Left ventricle myocardium inferior (tissue), 1 donor: Measurements from ENCODE around the gene TBX1. TPM values are rescaled to one million over a fixed set of nuclear protein-coding genes. Genes with fewer than 3 reads are reported as not detected.

ENCODE experiments used
- DNase-seq: peaks from one replicate; pipeline ENCODE4 v3.0.0-alpha.2; 2020
- H3K27ac ChIP-seq: fragments of 200-600 bp; replicated peaks from 2 replicates; pipeline ENCODE4 v1.8.0; 2021
- H3K27me3 ChIP-seq: fragments of 200-600 bp; 2 replicates; pipeline ENCODE4 v1.8.0; 2021; ENCODE audit warnings: low read depth
- H3K36me3 ChIP-seq: fragments of 200-600 bp; 2 replicates; pipeline ENCODE4 v1.8.0; 2021
- H3K4me1 ChIP-seq: fragments of 200-600 bp; 2 replicates; pipeline ENCODE4 v1.8.0; 2021
- H3K4me3 ChIP-seq: fragments of 200-600 bp; 2 replicates; pipeline ENCODE4 v1.8.0; 2021; ENCODE audit warnings: mild to moderate bottlenecking, moderate library complexity
- H3K9me3 ChIP-seq: fragments of 200-600 bp; replicated peaks from 2 replicates; pipeline ENCODE4 v1.8.0; 2021
- CTCF ChIP-seq: fragments of 200-600 bp; IDR thresholded peaks from 2 replicates; pipeline ENCODE4 v1.8.0; 2021; ENCODE audit warnings: antibody characterized with exemption, mild to moderate bottlenecking, borderline replicate concordance
- intact Hi-C: fragments of 100-400 bp; cut with micrococcal nuclease; formaldehyde crosslinking; loops from one replicate; pipeline ENCODE4 v1.11.0; 2022
- total RNA-seq: library from RNA; stranded (reverse); fragmentation: NEBNext Ultra II Directional; extraction: Animal tissue kit (Norgen Biotek cat#: 25700); gene quantifications from one replicate; pipeline ENCODE4 v1.2.1, GENCODE V29; 2021
- donor health status: DM: no; HTN: yes; CAD: no; lungs with severe emphysema.

TBX1 gene
- total RNA-seq, 1 donor from 2014 or later, result 8.0 TPM

GRCh38 chr22:19748991-19749664 lies 11.4 kb upstream of the TBX1 start:
- no peak overlapping the region for H3K4me3 ChIP-seq
- no peak for TF ChIP-seq CTCF
- H3K4me1 ChIP-seq, result peaks cover 21% of the 10 kb centered on the region
- H3K27me3 ChIP-seq, result peaks cover 49% of the 10 kb centered on the region
- no peaks in the 10 kb centered on the region for H3K9me3 ChIP-seq
- intact Hi-C loops, result no loop called here
- DNase-seq, result no peak
- no peaks in the 10 kb centered on the region for H3K36me3 ChIP-seq
- no peak overlapping the region for H3K27ac ChIP-seq

- Histone ChIP-seq H3K4me1 (peaks cover 15% of the 10 kb centered on the region), H3K27me3 (peaks cover 56% of the 10 kb centered on the region), H3K4me3 (no peak overlapping the region), H3K36me3 (no peaks in the 10 kb centered on the region), H3K27ac (no peak overlapping the region), H3K9me3 (no peaks in the 10 kb centered on the region)
- TF ChIP-seq CTCF, result no peak
- no peak for DNase-seq
- intact Hi-C loops, result no loop called here
These were observed 10.7 kb upstream of the TBX1 start for GRCh38 chr22:19749876-19750275.

- DNase-seq, result no peak
- intact Hi-C loops, result no loop called here
- H3K27ac ChIP-seq, result no peak overlapping the region
- H3K4me3 ChIP-seq, result no peak overlapping the region
- peaks cover 65% of the 10 kb centered on the region for H3K27me3 ChIP-seq
- H3K9me3 ChIP-seq, result no peaks in the 10 kb centered on the region
- no peaks in the 10 kb centered on the region for H3K36me3 ChIP-seq
- no peak for TF ChIP-seq CTCF
- peaks cover 15% of the 10 kb centered on the region for H3K4me1 ChIP-seq
These were observed 9.8 kb upstream of the TBX1 start for GRCh38 chr22:19750507-19751490.

- Histone ChIP-seq H3K4me3 (no peak overlapping the region), H3K9me3 (no peaks in the 10 kb centered on the region), H3K4me1 (peaks cover 19% of the 10 kb centered on the region), H3K27ac (no peak overlapping the region), H3K36me3 (no peaks in the 10 kb centered on the region), H3K27me3 (peaks cover 74% of the 10 kb centered on the region)
- DNase-seq, result no peak
- no peak for TF ChIP-seq CTCF
- intact Hi-C loops, result no loop called here
These were observed 8.9 kb upstream of the TBX1 start for GRCh38 chr22:19751497-19752245.

- no peak overlapping the region for H3K4me3 ChIP-seq
- no peaks in the 10 kb centered on the region for H3K9me3 ChIP-seq
- peaks cover 24% of the 10 kb centered on the region for H3K4me1 ChIP-seq
- TF ChIP-seq CTCF, result no peak
- H3K27me3 ChIP-seq, result peaks cover 90% of the 10 kb centered on the region
- intact Hi-C loops, result no loop called here
- H3K36me3 ChIP-seq, result no peaks in the 10 kb centered on the region
- H3K27ac ChIP-seq, result no peak overlapping the region
- no peak for DNase-seq
These were observed 7.3 kb upstream of the TBX1 start for GRCh38 chr22:19753090-19753842.
